SK-N-SH treated with all-trans-retinoic acid at 6 μM for 48 hours (cell line): ENCODE results near the gene PIGM.

Experiments
- ARNTL ChIP-seq: fragments of 450-650 bp; formaldehyde crosslinking; IDR thresholded peaks from 2 replicates; pipeline ENCODE4 v1.5.0; 2020; ENCODE audit warnings: low read depth, mild to moderate bottlenecking, moderate library complexity, borderline replicate concordance
- ZFP30 ChIP-seq: fragments of 450-650 bp; formaldehyde crosslinking; IDR thresholded peaks from 2 replicates; pipeline ENCODE4 v1.5.0; 2022; ENCODE audit warnings: mild to moderate bottlenecking, moderate library complexity
- TF ChIP-seq, protein P1 (sequence below): fragments of 250-450 bp; sonication (Bioruptor Pico); IDR thresholded peaks from 2 replicates; pipeline ENCODE4 v1.8.0; 2020; ENCODE audit warnings: mild to moderate bottlenecking, moderate library complexity, borderline replicate concordance

DNA sequence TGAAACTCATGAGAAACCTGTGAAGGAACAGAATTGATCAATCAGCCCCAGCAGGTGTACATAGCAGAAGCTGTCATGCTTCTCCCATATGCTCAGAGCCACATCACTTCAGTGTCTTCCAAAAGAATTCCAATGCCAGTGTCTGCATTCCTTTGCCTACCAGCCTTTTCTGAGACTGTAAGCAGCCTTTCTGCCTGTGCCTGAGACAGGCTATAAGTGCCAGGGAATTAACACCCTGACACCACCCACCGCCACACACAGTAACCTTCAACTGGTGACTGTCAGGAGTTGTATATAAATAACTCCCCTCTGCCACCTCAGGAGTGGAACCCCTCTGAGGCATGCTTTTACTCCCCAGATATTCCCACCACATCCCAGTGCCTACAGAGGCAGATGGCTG is 39.6 kb downstream of the PIGM start:
- TF ChIP-seq ZFP30 (CRISPR knock-in tag) = no peak
- no peak for TF ChIP-seq ARNTL
- TF ChIP-seq, protein P1, sequence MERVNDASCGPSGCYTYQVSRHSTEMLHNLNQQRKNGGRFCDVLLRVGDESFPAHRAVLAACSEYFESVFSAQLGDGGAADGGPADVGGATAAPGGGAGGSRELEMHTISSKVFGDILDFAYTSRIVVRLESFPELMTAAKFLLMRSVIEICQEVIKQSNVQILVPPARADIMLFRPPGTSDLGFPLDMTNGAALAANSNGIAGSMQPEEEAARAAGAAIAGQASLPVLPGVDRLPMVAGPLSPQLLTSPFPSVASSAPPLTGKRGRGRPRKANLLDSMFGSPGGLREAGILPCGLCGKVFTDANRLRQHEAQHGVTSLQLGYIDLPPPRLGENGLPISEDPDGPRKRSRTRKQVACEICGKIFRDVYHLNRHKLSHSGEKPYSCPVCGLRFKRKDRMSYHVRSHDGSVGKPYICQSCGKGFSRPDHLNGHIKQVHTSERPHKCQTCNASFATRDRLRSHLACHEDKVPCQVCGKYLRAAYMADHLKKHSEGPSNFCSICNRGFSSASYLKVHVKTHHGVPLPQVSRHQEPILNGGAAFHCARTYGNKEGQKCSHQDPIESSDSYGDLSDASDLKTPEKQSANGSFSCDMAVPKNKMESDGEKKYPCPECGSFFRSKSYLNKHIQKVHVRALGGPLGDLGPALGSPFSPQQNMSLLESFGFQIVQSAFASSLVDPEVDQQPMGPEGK (CRISPR knock-in tag) = no peak
